Neutrophil (primary cell): ENCODE data around the gene PAAF1.

Source experiments
- H3K27ac ChIP-seq: fragments of 200-600 bp; sonication (generic); 2 replicates; pipeline ENCODE4 v1.5.1; 2016; ENCODE audit warnings: mild to moderate bottlenecking, moderate library complexity
- H3K27me3 ChIP-seq: fragments of 200-600 bp; sonication (generic); 2 replicates; pipeline ENCODE4 v1.6.0; 2016; ENCODE audit warnings: mild to moderate bottlenecking
- H3K36me3 ChIP-seq: fragments of 200-600 bp; sonication (generic); 2 replicates; pipeline ENCODE4 v1.5.1; 2017
- H3K4me1 ChIP-seq, 2 experiments: fragments of 200-600 bp in 1 of 2; sonication (generic) in 1 of 2; 1 replicate in 1 of 2; 2 replicates in 1 of 2; pipeline versions ENCODE4 v1.5.1 to v1.6.1; 2013 to 2016; ENCODE audit warnings: low read depth in 1 of 2, low read length in 1 of 2, mild to moderate bottlenecking in 1 of 2, moderate library complexity in 1 of 2; ENCODE audit not compliant: control insufficient read depth in 1 of 2, insufficient read depth in 1 of 2
- H3K4me3 ChIP-seq, 2 experiments: fragments of 200-600 bp in 1 of 2; sonication (generic) in 1 of 2; 1 replicate in 1 of 2; 2 replicates in 1 of 2; pipeline ENCODE4 v1.5.1; 2013 to 2016; ENCODE audit warnings: low read depth in 1 of 2, low read length in 1 of 2, mild to moderate bottlenecking in 1 of 2, moderate library complexity in 1 of 2
- H3K9me3 ChIP-seq: fragments of 200-600 bp; sonication (generic); 2 replicates; pipeline ENCODE4 v1.5.1; 2016
- CTCF ChIP-seq: fragments of 200-600 bp; sonication (generic); IDR thresholded peaks from 2 replicates; pipeline ENCODE4 v1.5.1; 2016; ENCODE audit warnings: antibody characterized with exemption

The PAAF1 gene

DNA sequence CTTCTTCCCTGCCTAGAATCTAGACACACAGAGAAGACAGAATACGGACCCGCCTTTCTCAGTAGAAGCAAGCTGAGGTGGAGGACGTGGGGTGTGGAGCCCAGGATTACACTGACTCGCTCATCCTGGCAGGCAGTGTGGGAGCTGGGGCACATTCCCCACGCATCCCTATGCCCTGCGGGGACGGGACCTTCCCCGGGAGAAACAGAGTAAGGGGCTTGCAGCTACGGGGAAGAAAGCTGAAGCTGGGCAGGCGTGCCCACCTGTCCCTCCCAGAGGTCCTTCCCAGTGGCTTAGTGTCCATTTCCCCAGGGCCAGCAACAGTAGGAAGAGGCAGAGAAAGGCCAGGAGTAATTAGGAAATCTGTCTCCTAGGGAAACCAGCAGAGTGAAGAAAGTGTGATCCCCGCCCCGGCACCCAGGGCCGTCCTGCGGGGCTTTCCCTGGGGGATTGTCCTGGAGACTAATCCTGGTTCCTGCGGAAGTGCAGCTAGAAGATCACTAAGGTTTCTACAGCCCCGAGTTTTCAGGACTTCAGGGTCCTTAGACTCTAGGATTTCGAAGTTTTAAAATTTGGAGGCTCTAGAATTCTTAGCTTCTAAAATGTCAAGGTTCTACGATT lies 81.8 kb downstream of the PAAF1 start:
- Histone ChIP-seq H3K27ac (no peak overlapping the region), H3K27me3 (peaks cover 32% of the 10 kb centered on the region), H3K9me3 (no peaks in the 10 kb centered on the region), H3K4me3 (no peak overlapping the region), H3K4me1 (no peaks in the 10 kb centered on the region), H3K36me3 (no peaks in the 10 kb centered on the region)
- TF ChIP-seq CTCF = no peak

DNA sequence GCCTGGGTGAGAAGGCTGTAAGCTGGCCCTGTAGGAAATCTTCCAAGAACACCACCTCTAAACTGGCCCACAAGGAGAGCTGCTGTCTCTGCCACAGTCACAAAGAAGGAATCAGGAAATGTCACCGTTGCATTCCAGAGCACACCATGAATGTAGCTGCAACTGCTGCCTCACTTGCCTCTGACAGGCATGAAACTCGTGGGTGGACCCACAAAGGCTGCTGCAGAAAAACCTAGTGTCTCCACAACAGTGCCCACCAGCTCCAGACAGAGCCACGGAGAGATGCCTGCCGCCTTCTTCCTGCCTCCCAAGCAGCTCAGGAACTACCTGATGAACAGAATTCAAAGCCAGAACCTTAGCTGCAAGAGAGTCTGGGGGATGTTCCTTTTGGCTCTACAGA lies 84.5 kb downstream of the PAAF1 start:
- Histone ChIP-seq H3K27me3 (peaks cover 33% of the 10 kb centered on the region), H3K4me1 (peaks cover 3 to 5% of the 10 kb centered on the region in 2 experiments), H3K27ac (no peak overlapping the region), H3K9me3 (no peaks in the 10 kb centered on the region), H3K4me3 (no peak overlapping the region), H3K36me3 (no peaks in the 10 kb centered on the region)
- TF ChIP-seq CTCF = no peak

GRCh38 chr11:73962101-73962705 lies 85.4 kb downstream of the PAAF1 start:
- Histone ChIP-seq H3K4me3 (no peak overlapping the region), H3K27me3 (peaks cover 25% of the 10 kb centered on the region), H3K4me1 (peaks cover 3 to 5% of the 10 kb centered on the region in 2 experiments), H3K36me3 (no peaks in the 10 kb centered on the region), H3K9me3 (no peaks in the 10 kb centered on the region), H3K27ac (no peak overlapping the region)
- no peak for TF ChIP-seq CTCF

DNA sequence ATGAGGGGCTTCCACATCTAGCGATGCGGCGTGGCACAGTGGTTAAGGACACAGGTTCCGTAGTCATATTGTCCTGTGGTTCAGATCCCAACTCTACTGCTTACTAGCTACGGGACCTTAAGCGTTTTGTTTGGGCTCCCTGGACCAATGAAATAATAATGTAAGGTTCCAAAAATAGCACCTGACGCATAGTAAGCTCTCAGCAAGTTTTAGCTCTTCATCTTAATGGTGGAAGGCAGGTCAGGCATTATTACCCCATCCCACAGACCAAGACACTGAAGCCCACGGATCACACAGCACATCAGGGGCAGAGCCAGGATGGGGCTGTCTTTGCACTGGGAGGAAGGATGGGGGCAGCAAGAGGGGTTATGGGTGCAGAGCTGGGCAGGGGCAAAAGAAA lies 87.1 kb downstream of the PAAF1 start:
- peaks cover 3 to 5% of the 10 kb centered on the region in 2 experiments for H3K4me1 ChIP-seq
- no peak overlapping the region for H3K27ac ChIP-seq
- H3K9me3 ChIP-seq = no peaks in the 10 kb centered on the region
- no peak overlapping the region for H3K4me3 ChIP-seq
- no peak for TF ChIP-seq CTCF
- H3K36me3 ChIP-seq = no peaks in the 10 kb centered on the region
- H3K27me3 ChIP-seq = peaks cover 11% of the 10 kb centered on the region

DNA sequence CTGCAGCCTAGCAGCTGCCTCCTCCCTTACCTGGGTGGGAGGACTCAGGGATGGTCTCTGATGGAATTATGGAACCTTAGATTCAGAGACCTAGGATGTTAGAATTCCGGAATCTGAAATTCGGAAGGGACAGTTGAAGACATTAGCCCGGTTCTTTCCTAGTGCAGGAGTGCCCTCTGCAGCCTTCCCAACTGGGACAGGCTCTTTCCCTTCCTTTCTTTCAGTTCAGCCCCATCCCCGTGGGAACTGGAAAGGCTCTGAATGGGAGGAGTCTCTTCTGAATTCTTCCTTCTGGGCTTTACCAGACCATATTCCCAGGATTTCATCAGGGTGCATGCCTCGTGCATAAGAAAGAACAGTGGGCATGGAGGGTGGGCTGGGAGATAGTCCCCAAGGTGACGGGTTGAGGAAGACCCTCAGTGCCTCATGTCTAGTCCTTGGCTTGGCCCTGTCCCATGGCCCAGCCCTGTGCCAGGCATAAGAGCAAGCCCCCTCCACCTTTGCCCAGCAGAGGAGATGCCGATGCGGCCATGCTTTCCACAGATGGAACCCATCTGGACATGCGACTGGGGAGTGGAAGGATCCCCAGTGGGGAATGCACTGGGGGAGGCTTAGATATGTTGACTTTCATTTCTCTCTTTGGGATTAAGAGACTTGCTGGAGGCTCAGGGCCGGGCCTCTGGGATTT lies 88.4 kb downstream of the PAAF1 start:
- no peaks in the 10 kb centered on the region for H3K9me3 ChIP-seq
- H3K4me1 ChIP-seq = peaks cover 3 to 5% of the 10 kb centered on the region in 2 experiments
- no peak for TF ChIP-seq CTCF
- H3K27ac ChIP-seq = no peak overlapping the region
- H3K27me3 ChIP-seq = peaks cover 11% of the 10 kb centered on the region
- no peak overlapping the region for H3K4me3 ChIP-seq
- H3K36me3 ChIP-seq = no peaks in the 10 kb centered on the region
